Measurements from ENCODE around the gene OLR1.

OLR1 gene

GRCh38 chr12:10170216-10170615 is 1.7 kb downstream of the OLR1 start:
- no peak overlapping the region for H3K9ac ChIP-seq (ENCODE audit: low read length in 2 of 2)
- H3K27ac ChIP-seq (ENCODE audit: low read length): no peak overlapping the region
- no peaks in the 10 kb centered on the region for H3K36me3 ChIP-seq (ENCODE audit: control insufficient read depth in 2 of 2, insufficient read depth in 2 of 2, low read length in 2 of 2)
- no peaks in the 10 kb centered on the region for H3K27me3 ChIP-seq (ENCODE audit: control insufficient read depth in 1 of 2, insufficient read depth in 2 of 2, low read length in 2 of 2)
- H3K4me3 ChIP-seq (ENCODE audit: low read length in 2 of 2): no peak overlapping the region
- H3K9me3 ChIP-seq (ENCODE audit: control insufficient read depth in 2 of 2, low read length in 2 of 2): no peaks in the 10 kb centered on the region
- no peaks in the 10 kb centered on the region for H3K4me1 ChIP-seq (ENCODE audit: control insufficient read depth, insufficient read depth, low read length)

- no peak overlapping the region for H3K27ac ChIP-seq (ENCODE audit: low read length)
- H3K27me3 ChIP-seq (ENCODE audit: control insufficient read depth in 1 of 2, insufficient read depth in 2 of 2, low read length in 2 of 2): no peaks in the 10 kb centered on the region
- no peak overlapping the region for H3K9ac ChIP-seq (ENCODE audit: low read length in 2 of 2)
- H3K36me3 ChIP-seq (ENCODE audit: control insufficient read depth in 2 of 2, insufficient read depth in 2 of 2, low read length in 2 of 2): no peaks in the 10 kb centered on the region
- no peaks in the 10 kb centered on the region for H3K9me3 ChIP-seq (ENCODE audit: control insufficient read depth in 2 of 2, low read length in 2 of 2)
- H3K4me1 ChIP-seq (ENCODE audit: control insufficient read depth, insufficient read depth, low read length): no peaks in the 10 kb centered on the region
- no peak overlapping the region for H3K4me3 ChIP-seq (ENCODE audit: low read length in 2 of 2)
Measured at GRCh38 chr12:10169104-10169503, 2.8 kb downstream of the OLR1 start.

- H3K36me3 ChIP-seq (ENCODE audit: control insufficient read depth in 2 of 2, insufficient read depth in 2 of 2, low read length in 2 of 2): no peaks in the 10 kb centered on the region
- H3K4me1 ChIP-seq (ENCODE audit: control insufficient read depth, insufficient read depth, low read length): no peaks in the 10 kb centered on the region
- no peak overlapping the region for H3K27ac ChIP-seq (ENCODE audit: low read length)
- no peaks in the 10 kb centered on the region for H3K9me3 ChIP-seq (ENCODE audit: control insufficient read depth in 2 of 2, low read length in 2 of 2)
- H3K27me3 ChIP-seq (ENCODE audit: control insufficient read depth in 1 of 2, insufficient read depth in 2 of 2, low read length in 2 of 2): no peaks in the 10 kb centered on the region
- no peak overlapping the region for H3K9ac ChIP-seq (ENCODE audit: low read length in 2 of 2)
- no peak overlapping the region for H3K4me3 ChIP-seq (ENCODE audit: low read length in 2 of 2)
Measured at GRCh38 chr12:10167599-10167998, 4.3 kb downstream of the OLR1 start.

- no peak overlapping the region for H3K9ac ChIP-seq (ENCODE audit: low read length in 2 of 2)
- no peaks in the 10 kb centered on the region for H3K4me1 ChIP-seq (ENCODE audit: control insufficient read depth, insufficient read depth, low read length)
- H3K9me3 ChIP-seq (ENCODE audit: control insufficient read depth in 2 of 2, low read length in 2 of 2): no peaks in the 10 kb centered on the region
- no peaks in the 10 kb centered on the region for H3K27me3 ChIP-seq (ENCODE audit: control insufficient read depth in 1 of 2, insufficient read depth in 2 of 2, low read length in 2 of 2)
- no peaks in the 10 kb centered on the region for H3K36me3 ChIP-seq (ENCODE audit: control insufficient read depth in 2 of 2, insufficient read depth in 2 of 2, low read length in 2 of 2)
- H3K4me3 ChIP-seq (ENCODE audit: low read length in 2 of 2): no peak overlapping the region
- no peak overlapping the region for H3K27ac ChIP-seq (ENCODE audit: low read length)
Measured at GRCh38 chr12:10165421-10165820, 6.5 kb downstream of the OLR1 start.

- Histone ChIP-seq H3K27me3 (ENCODE audit: control insufficient read depth in 1 of 2, insufficient read depth in 2 of 2, low read length in 2 of 2) (no peaks in the 10 kb centered on the region), H3K9me3 (ENCODE audit: control insufficient read depth in 2 of 2, low read length in 2 of 2) (no peaks in the 10 kb centered on the region), H3K9ac (ENCODE audit: low read length in 2 of 2) (no peak overlapping the region), H3K27ac (ENCODE audit: low read length) (no peak overlapping the region), H3K36me3 (ENCODE audit: control insufficient read depth in 2 of 2, insufficient read depth in 2 of 2, low read length in 2 of 2) (no peaks in the 10 kb centered on the region), H3K4me1 (ENCODE audit: control insufficient read depth, insufficient read depth, low read length) (no peaks in the 10 kb centered on the region), H3K4me3 (ENCODE audit: low read length in 2 of 2) (no peak overlapping the region)
Measured at GRCh38 chr12:10163084-10163483, 8.8 kb downstream of the OLR1 start.

GRCh38 chr12:10160617-10161385 is 11.1 kb downstream of the OLR1 start:
- Histone ChIP-seq H3K36me3 (ENCODE audit: control insufficient read depth in 2 of 2, insufficient read depth in 2 of 2, low read length in 2 of 2) (no peaks in the 10 kb centered on the region), H3K27me3 (ENCODE audit: control insufficient read depth in 1 of 2, insufficient read depth in 2 of 2, low read length in 2 of 2) (no peaks in the 10 kb centered on the region), H3K9ac (ENCODE audit: low read length in 2 of 2) (no peak overlapping the region)

GRCh38 chr12:10159280-10159679 is 12.7 kb downstream of the OLR1 start:
- H3K27me3 ChIP-seq (ENCODE audit: control insufficient read depth in 1 of 2, insufficient read depth in 2 of 2, low read length in 2 of 2): no peaks in the 10 kb centered on the region
- H3K9me3 ChIP-seq (ENCODE audit: control insufficient read depth in 2 of 2, low read length in 2 of 2): no peaks in the 10 kb centered on the region
- H3K4me3 ChIP-seq (ENCODE audit: low read length in 2 of 2): no peak overlapping the region
- no peaks in the 10 kb centered on the region for H3K36me3 ChIP-seq (ENCODE audit: control insufficient read depth in 2 of 2, insufficient read depth in 2 of 2, low read length in 2 of 2)
- H3K9ac ChIP-seq (ENCODE audit: low read length in 2 of 2): no peak overlapping the region
- no peaks in the 10 kb centered on the region for H3K4me1 ChIP-seq (ENCODE audit: control insufficient read depth, insufficient read depth, low read length)
- no peak overlapping the region for H3K27ac ChIP-seq (ENCODE audit: low read length)

More at GRCh38 chr12:10160617-10161385, 11.1 kb downstream of the OLR1 start:
- Histone ChIP-seq H3K27ac (ENCODE audit: low read length) (no peak overlapping the region), H3K9me3 (ENCODE audit: control insufficient read depth in 2 of 2, low read length in 2 of 2) (no peaks in the 10 kb centered on the region), H3K4me1 (ENCODE audit: control insufficient read depth, insufficient read depth, low read length) (no peaks in the 10 kb centered on the region), H3K4me3 (ENCODE audit: low read length in 2 of 2) (no peak overlapping the region)

GRCh38 chr12:10158406-10158805 is 13.5 kb downstream of the OLR1 start:
- H3K4me1 ChIP-seq (ENCODE audit: control insufficient read depth, insufficient read depth, low read length): peaks cover 7% of the 10 kb centered on the region
- no peak overlapping the region for H3K27ac ChIP-seq (ENCODE audit: low read length)
- no peak overlapping the region for H3K9ac ChIP-seq (ENCODE audit: low read length in 2 of 2)
- H3K4me3 ChIP-seq (ENCODE audit: low read length in 2 of 2): no peak overlapping the region
- H3K9me3 ChIP-seq (ENCODE audit: control insufficient read depth in 2 of 2, low read length in 2 of 2): no peaks in the 10 kb centered on the region
- H3K27me3 ChIP-seq (ENCODE audit: control insufficient read depth in 1 of 2, insufficient read depth in 2 of 2, low read length in 2 of 2): no peaks in the 10 kb centered on the region
- no peaks in the 10 kb centered on the region for H3K36me3 ChIP-seq (ENCODE audit: control insufficient read depth in 2 of 2, insufficient read depth in 2 of 2, low read length in 2 of 2)

- no peaks in the 10 kb centered on the region for H3K36me3 ChIP-seq (ENCODE audit: control insufficient read depth in 2 of 2, insufficient read depth in 2 of 2, low read length in 2 of 2)
- H3K4me3 ChIP-seq (ENCODE audit: low read length in 2 of 2): no peak overlapping the region
Measured at GRCh38 chr12:10155966-10156365, 16.0 kb downstream of the OLR1 start.

GRCh38 chr12:10154145-10154496 is 17.8 kb downstream of the OLR1 start:
- Histone ChIP-seq H3K4me3 (ENCODE audit: low read length in 2 of 2) (peak overlapping the region; percentile 62 to 81), H3K27me3 (ENCODE audit: control insufficient read depth in 1 of 2, insufficient read depth in 2 of 2, low read length in 2 of 2) (no peaks in the 10 kb centered on the region), H3K9ac (ENCODE audit: low read length in 2 of 2) (peak overlapping the region; percentile 59 to 74), H3K36me3 (ENCODE audit: control insufficient read depth in 2 of 2, insufficient read depth in 2 of 2, low read length in 2 of 2) (no peaks in the 10 kb centered on the region), H3K27ac (ENCODE audit: low read length) (no peak overlapping the region), H3K9me3 (ENCODE audit: control insufficient read depth in 2 of 2, low read length in 2 of 2) (no peaks in the 10 kb centered on the region), H3K4me1 (ENCODE audit: control insufficient read depth, insufficient read depth, low read length) (peaks cover 7% of the 10 kb centered on the region)

More at GRCh38 chr12:10155966-10156365, 16.0 kb downstream of the OLR1 start:
- no peaks in the 10 kb centered on the region for H3K9me3 ChIP-seq (ENCODE audit: control insufficient read depth in 2 of 2, low read length in 2 of 2)
- no peaks in the 10 kb centered on the region for H3K27me3 ChIP-seq (ENCODE audit: control insufficient read depth in 1 of 2, insufficient read depth in 2 of 2, low read length in 2 of 2)
- H3K4me1 ChIP-seq (ENCODE audit: control insufficient read depth, insufficient read depth, low read length): peaks cover 7% of the 10 kb centered on the region
- no peak overlapping the region for H3K9ac ChIP-seq (ENCODE audit: low read length in 2 of 2)
- no peak overlapping the region for H3K27ac ChIP-seq (ENCODE audit: low read length)

GRCh38 chr12:10153271-10154144 is 18.4 kb downstream of the OLR1 start:
- H3K9ac ChIP-seq (ENCODE audit: low read length in 2 of 2): peak overlapping the region; percentile 59 to 74

More at GRCh38 chr12:10153271-10154144, 18.4 kb downstream of the OLR1 start:
- H3K27ac ChIP-seq (ENCODE audit: low read length): peak overlapping the region; percentile 70
- peaks cover 7% of the 10 kb centered on the region for H3K4me1 ChIP-seq (ENCODE audit: control insufficient read depth, insufficient read depth, low read length)
- H3K9me3 ChIP-seq (ENCODE audit: control insufficient read depth in 2 of 2, low read length in 2 of 2): no peaks in the 10 kb centered on the region
- H3K4me3 ChIP-seq (ENCODE audit: low read length in 2 of 2): peak overlapping the region; percentile 62 to 81
- no peaks in the 10 kb centered on the region for H3K36me3 ChIP-seq (ENCODE audit: control insufficient read depth in 2 of 2, insufficient read depth in 2 of 2, low read length in 2 of 2)
- H3K27me3 ChIP-seq (ENCODE audit: control insufficient read depth in 1 of 2, insufficient read depth in 2 of 2, low read length in 2 of 2): no peaks in the 10 kb centered on the region
